ENCODE data around the gene CDC42BPA.

The CDC42BPA gene

DNA sequence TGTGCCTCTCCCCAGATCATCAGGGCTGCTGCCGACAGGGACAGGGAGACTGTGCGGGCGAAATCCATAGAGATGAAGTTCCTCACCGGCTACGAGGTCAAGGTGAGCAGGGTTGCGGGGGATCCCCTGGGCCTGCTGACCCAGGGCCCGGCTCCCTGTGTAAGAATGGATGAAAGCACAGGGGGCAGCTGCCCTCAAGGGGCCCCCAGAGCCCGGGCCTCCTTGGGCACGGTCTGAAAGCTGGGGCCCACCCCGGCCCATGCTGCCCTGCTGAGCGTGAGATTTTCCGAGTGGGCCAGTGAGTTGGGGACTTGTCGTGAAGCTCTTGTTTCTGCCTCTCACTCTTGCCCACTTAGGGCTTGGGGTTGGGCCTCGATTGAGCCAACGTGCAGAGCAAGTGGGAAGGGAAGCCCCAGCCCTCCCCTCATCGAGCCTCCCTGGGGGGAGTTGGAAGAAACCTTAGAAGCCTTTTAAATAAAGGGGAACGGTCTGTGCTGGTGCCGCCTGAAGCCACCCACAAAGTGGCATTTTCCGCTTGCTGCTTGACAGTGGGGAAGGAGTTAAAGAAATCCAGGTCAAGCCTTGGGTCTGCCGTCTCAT lies 333.0 kb downstream of the CDC42BPA start:
- Histone ChIP-seq H3K27me3 (ENCODE audit: control insufficient read depth, insufficient read depth, low read length, poor library complexity, severe bottlenecking) (no peaks in the 10 kb centered on the region), H3K27ac (ENCODE audit: insufficient read depth, low read depth, low read length, poor library complexity, severe bottlenecking) (no peak overlapping the region), H3K4me1 (ENCODE audit: control insufficient read depth, insufficient read depth, low read length) (peaks cover 17% of the 10 kb centered on the region), H3K9me3 (ENCODE audit: control insufficient read depth, low read length) (no peaks in the 10 kb centered on the region), H3K36me3 (ENCODE audit: control insufficient read depth, insufficient read depth, low read length) (peaks cover 3% of the 10 kb centered on the region), H3K4me3 (ENCODE audit: insufficient read depth, low read depth, low read length) (no peak overlapping the region)
- 88 to 90% methylated on average over 20 of the region's 20 CpGs for WGBS, 2 experiments

DNA sequence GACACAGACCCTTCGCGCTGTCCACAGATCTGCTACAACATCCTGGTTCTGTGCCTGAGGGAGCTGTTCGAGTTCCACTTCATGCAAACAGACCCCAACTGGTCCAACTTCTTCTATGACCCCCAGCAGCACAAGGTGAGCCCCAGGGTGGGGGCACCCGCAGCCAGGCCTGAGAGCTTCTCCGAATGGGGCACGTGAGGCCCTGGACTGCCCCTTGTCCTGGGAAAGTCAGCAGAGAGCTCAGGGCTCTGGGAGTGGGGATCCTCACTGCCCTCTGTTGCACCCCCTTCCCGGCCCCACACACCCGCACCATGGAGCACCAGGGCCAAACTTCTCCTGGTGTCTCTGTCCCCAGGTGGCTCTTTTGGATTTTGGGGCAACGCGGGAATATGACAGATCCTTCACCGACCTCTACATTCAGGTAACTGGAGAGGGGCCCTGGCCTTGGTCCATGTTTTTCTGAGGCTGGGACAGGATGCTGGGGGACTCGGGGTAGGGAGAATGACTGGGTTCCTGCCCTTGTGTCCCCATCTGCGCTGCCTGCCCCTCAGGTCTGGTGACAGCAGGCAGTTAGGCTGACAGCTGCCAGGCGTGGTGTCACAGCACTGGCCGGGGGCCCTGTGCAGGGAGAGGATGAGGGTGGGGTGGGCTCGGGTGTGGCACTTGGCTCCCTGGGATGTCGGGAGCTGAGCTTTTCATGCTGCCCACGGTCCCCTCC lies 333.6 kb downstream of the CDC42BPA start:
- Histone ChIP-seq H3K4me1 (ENCODE audit: control insufficient read depth, insufficient read depth, low read length) (peaks cover 17% of the 10 kb centered on the region), H3K27ac (ENCODE audit: insufficient read depth, low read depth, low read length, poor library complexity, severe bottlenecking) (no peak overlapping the region), H3K9me3 (ENCODE audit: control insufficient read depth, low read length) (no peaks in the 10 kb centered on the region), H3K36me3 (ENCODE audit: control insufficient read depth, insufficient read depth, low read length) (peaks cover 3% of the 10 kb centered on the region), H3K4me3 (ENCODE audit: insufficient read depth, low read depth, low read length) (no peak overlapping the region), H3K27me3 (ENCODE audit: control insufficient read depth, insufficient read depth, low read length, poor library complexity, severe bottlenecking) (no peaks in the 10 kb centered on the region)
- WGBS, 2 experiments = 92 to 94% methylated on average over 18 of the region's 18 CpGs

DNA sequence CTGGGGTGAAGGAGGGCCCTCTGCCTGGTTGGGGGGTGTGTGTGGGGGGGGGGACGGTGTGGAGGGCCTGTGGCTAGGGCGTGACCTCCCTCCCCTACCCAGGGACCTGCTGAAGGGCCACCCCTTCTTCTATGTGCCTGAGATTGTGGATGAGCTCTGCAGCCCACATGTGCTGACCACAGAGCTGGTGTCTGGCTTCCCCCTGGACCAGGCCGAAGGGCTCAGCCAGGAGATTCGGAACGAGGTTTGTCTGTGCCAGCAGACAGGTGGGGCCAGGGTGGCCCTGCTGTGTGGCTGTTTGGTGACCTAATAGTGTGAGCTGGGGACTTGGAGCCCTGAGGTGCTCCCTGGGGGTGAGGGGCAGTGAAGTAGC lies 334.3 kb downstream of the CDC42BPA start:
- Histone ChIP-seq H3K27me3 (ENCODE audit: control insufficient read depth, insufficient read depth, low read length, poor library complexity, severe bottlenecking) (no peaks in the 10 kb centered on the region), H3K4me3 (ENCODE audit: insufficient read depth, low read depth, low read length) (no peak overlapping the region), H3K4me1 (ENCODE audit: control insufficient read depth, insufficient read depth, low read length) (peaks cover 17% of the 10 kb centered on the region), H3K9me3 (ENCODE audit: control insufficient read depth, low read length) (no peaks in the 10 kb centered on the region), H3K27ac (ENCODE audit: insufficient read depth, low read depth, low read length, poor library complexity, severe bottlenecking) (no peak overlapping the region), H3K36me3 (ENCODE audit: control insufficient read depth, insufficient read depth, low read length) (peaks cover 3% of the 10 kb centered on the region)
- WGBS, 2 experiments = 94% methylated on average over 5 of the region's 5 CpGs

DNA sequence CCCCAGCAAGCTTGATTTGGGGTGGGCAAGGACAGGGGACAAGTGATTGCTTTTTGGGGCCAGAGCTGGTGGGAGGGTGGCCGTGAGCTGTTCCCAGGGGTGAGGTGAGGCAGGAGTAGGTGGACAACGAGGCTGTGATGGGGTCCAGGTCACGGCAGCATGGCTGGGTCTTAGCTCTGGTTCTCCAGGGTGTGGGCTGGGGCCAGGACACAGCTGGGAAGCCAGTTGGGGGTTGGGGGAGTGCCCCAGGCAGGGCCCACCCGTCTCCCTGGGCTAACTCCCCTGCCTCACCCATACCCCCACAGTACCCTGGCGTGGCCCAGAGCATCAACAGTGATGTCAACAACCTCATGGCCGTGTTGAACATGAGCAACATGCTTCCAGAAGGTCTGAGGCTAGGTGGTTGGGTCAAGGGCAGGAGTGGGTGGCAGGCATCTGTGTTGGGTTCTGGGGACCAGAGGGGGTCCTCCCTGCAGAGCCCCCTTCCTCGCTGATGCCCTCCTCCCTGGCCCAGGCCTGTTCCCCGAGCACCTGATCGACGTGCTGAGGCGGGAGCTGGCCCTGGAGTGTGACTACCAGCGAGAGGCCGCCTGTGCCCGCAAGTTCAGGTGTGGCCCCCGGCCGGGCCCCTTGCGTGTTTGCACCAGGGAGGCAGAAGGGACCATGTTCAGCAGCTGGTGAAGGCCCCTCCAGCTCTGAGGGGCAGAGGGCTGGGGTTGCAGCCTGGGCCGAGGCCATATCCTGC lies 334.9 kb downstream of the CDC42BPA start:
- no peak overlapping the region for H3K4me3 ChIP-seq (ENCODE audit: insufficient read depth, low read depth, low read length)
- H3K9me3 ChIP-seq (ENCODE audit: control insufficient read depth, low read length) = no peaks in the 10 kb centered on the region
- WGBS, 2 experiments = 93 to 96% methylated on average over 18 of the region's 18 CpGs
- H3K4me1 ChIP-seq (ENCODE audit: control insufficient read depth, insufficient read depth, low read length) = peaks cover 12% of the 10 kb centered on the region
- no peaks in the 10 kb centered on the region for H3K27me3 ChIP-seq (ENCODE audit: control insufficient read depth, insufficient read depth, low read length, poor library complexity, severe bottlenecking)
- peaks cover 3% of the 10 kb centered on the region for H3K36me3 ChIP-seq (ENCODE audit: control insufficient read depth, insufficient read depth, low read length)
- no peak overlapping the region for H3K27ac ChIP-seq (ENCODE audit: insufficient read depth, low read depth, low read length, poor library complexity, severe bottlenecking)

DNA sequence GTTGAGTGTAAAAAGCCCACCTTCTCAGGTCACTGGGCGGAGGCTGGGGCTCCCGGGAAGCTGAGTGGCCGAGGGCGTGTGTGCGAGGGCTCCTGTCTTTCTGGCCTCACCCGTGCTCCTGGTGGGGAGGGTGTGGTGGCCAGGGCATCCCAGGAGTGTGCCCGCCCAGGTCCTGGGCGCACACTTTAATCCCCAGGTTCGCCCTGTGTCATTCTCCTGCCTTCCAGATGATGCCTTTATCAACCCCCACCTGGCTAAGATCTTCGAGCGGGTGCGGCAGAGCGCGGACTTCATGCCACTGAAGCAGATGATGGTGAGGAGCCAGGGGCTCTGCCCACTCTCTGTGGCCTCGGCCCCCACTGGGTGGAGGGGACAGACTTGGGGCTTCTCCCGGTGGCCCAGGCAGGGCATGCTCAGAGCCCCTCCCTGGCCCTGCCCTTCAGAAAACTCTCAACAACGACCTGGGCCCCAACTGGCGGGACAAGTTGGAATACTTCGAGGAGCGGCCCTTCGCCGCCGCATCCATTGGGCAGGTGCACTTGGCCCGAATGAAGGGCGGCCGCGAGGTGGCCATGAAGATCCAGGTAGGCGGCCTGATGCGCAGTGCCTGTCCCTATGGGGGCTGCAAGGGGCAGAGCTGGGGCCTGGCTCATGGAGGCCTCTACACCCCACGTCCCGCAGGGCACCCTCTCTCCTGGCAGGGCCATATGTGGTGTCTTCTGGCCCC lies 335.7 kb downstream of the CDC42BPA start:
- Histone ChIP-seq H3K4me1 (ENCODE audit: control insufficient read depth, insufficient read depth, low read length) (peaks cover 4% of the 10 kb centered on the region), H3K27ac (ENCODE audit: insufficient read depth, low read depth, low read length, poor library complexity, severe bottlenecking) (no peak overlapping the region), H3K27me3 (ENCODE audit: control insufficient read depth, insufficient read depth, low read length, poor library complexity, severe bottlenecking) (no peaks in the 10 kb centered on the region), H3K4me3 (ENCODE audit: insufficient read depth, low read depth, low read length) (no peak overlapping the region), H3K9me3 (ENCODE audit: control insufficient read depth, low read length) (no peaks in the 10 kb centered on the region), H3K36me3 (ENCODE audit: control insufficient read depth, insufficient read depth, low read length) (peaks cover 3% of the 10 kb centered on the region)
- WGBS, 2 experiments = 96% methylated on average over 31 of the region's 31 CpGs

DNA sequence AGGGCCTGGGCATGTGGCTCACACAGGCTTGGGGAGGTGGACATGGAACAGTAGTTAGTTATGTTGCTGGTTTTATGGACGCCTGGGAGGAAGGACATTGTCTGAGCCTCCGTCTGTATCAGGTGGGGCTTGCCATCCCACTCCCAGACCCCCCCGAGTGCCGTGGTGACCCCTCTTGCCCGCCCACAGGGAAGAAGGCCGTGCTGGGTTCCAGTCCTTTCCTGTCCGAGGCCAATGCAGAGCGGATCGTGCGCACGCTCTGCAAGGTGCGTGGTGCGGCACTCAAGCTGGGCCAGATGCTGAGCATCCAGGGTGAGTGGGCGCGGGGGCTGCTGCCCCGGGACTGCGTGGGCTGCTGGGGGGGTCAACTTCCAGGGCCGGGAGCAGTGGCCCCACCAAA lies 336.5 kb downstream of the CDC42BPA start:
- Histone ChIP-seq H3K9me3 (ENCODE audit: control insufficient read depth, low read length) (no peaks in the 10 kb centered on the region), H3K36me3 (ENCODE audit: control insufficient read depth, insufficient read depth, low read length) (peaks cover 3% of the 10 kb centered on the region), H3K4me3 (ENCODE audit: insufficient read depth, low read depth, low read length) (no peak overlapping the region), H3K4me1 (ENCODE audit: control insufficient read depth, insufficient read depth, low read length) (peaks cover 4% of the 10 kb centered on the region), H3K27me3 (ENCODE audit: control insufficient read depth, insufficient read depth, low read length, poor library complexity, severe bottlenecking) (no peaks in the 10 kb centered on the region), H3K27ac (ENCODE audit: insufficient read depth, low read depth, low read length, poor library complexity, severe bottlenecking) (no peak overlapping the region)
- 94 to 96% methylated on average over 18 of the region's 18 CpGs for WGBS, 2 experiments

DNA sequence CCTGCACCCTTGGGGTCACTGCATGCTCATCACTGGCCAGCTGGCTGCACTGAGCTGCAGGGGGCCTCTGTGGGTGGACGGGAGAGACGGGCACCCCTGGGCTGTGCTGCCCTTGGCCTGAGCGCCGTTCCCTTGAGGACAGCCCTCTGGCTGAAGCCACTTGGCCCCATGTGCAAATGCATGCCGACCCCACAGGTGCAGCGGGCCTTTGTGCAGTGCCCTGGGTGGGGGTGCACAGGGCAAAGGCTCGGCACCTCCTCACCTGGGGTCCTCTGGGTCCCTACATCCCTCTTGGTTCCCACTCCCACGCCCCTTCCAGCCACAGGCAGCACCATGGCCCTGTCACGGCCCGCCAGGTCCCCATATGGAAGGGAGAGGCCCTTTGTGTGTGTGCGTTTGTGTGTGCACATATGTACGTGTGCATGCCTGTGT lies 336.9 kb downstream of the CDC42BPA start:
- Histone ChIP-seq H3K4me1 (ENCODE audit: control insufficient read depth, insufficient read depth, low read length) (peaks cover 4% of the 10 kb centered on the region), H3K4me3 (ENCODE audit: insufficient read depth, low read depth, low read length) (no peak overlapping the region), H3K27me3 (ENCODE audit: control insufficient read depth, insufficient read depth, low read length, poor library complexity, severe bottlenecking) (no peaks in the 10 kb centered on the region), H3K36me3 (ENCODE audit: control insufficient read depth, insufficient read depth, low read length) (no peaks in the 10 kb centered on the region), H3K27ac (ENCODE audit: insufficient read depth, low read depth, low read length, poor library complexity, severe bottlenecking) (no peak overlapping the region), H3K9me3 (ENCODE audit: control insufficient read depth, low read length) (no peaks in the 10 kb centered on the region)
- 92 to 93% methylated on average over 12 of the region's 12 CpGs for WGBS, 2 experiments

DNA sequence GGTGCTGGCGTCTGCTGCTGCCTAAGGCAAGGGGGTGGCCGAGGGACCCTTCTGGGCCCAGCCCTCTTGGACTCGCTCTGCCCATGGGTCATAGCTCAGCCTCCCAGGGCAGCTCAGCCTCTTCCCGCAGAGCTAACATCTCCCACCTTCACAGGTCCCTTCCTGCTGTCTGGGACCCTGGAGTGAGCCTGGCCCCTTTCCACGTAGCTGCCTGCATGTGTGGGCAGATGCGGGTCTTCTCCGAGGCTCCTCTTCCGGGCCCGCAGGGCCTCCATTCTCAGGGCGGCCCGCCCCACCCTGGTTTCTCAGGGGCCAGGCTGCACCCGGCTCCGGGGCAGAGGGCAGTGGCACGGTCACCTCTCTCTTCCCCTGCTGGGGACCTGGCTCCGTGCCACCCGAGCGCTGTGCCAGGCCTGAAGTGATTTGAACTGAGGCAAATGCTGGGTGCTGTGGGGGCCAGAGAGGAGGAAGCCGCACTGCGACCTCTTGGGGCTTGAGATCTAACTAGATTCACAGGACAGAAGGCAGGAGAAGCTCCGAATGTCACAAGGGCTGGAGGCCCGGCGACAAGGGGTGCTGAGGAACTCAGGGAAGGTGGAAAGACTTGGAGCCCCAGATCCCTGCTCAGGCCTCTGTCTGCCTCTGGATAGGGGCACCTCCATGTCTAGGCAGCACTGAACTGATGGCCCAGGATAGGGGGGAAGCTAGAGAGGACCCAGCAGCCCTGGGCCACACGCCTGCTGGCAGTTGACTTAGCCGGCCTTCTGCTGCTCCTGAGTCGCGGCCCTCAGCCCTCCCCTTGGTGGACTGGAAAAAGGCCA lies 337.5 kb downstream of the CDC42BPA start:
- WGBS, 2 experiments = 94 to 95% methylated on average over 26 of the region's 26 CpGs
- H3K27me3 ChIP-seq (ENCODE audit: control insufficient read depth, insufficient read depth, low read length, poor library complexity, severe bottlenecking) = no peaks in the 10 kb centered on the region
- H3K27ac ChIP-seq (ENCODE audit: insufficient read depth, low read depth, low read length, poor library complexity, severe bottlenecking) = no peak overlapping the region
- no peak overlapping the region for H3K4me3 ChIP-seq (ENCODE audit: insufficient read depth, low read depth, low read length)
- H3K9me3 ChIP-seq (ENCODE audit: control insufficient read depth, low read length) = no peaks in the 10 kb centered on the region
- H3K36me3 ChIP-seq (ENCODE audit: control insufficient read depth, insufficient read depth, low read length) = no peaks in the 10 kb centered on the region
- H3K4me1 ChIP-seq (ENCODE audit: control insufficient read depth, insufficient read depth, low read length) = peaks cover 6% of the 10 kb centered on the region

DNA sequence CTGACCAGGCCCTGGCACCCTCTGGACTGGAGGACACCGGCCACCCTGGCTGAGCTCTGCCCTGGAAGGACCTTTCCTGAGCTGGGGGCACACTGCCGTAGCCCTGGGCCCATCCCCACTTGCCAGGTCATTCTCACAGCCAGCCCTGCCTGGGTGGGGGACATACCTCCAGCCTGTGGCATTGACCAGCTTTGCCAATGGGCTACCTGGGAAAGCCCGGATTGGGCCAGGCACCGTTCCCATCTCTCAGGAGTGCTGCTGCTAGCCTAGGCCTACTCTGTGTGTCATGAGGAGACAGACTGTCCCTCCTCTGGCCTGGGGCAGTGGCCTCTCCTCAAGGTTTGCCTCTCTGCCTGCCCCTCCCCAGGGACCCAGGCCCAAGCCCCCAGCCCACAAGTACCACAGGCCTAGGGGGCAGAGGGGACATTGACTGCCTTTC lies 338.2 kb downstream of the CDC42BPA start:
- Histone ChIP-seq H3K36me3 (ENCODE audit: control insufficient read depth, insufficient read depth, low read length) (no peaks in the 10 kb centered on the region), H3K27ac (ENCODE audit: insufficient read depth, low read depth, low read length, poor library complexity, severe bottlenecking) (no peak overlapping the region), H3K9me3 (ENCODE audit: control insufficient read depth, low read length) (no peaks in the 10 kb centered on the region), H3K27me3 (ENCODE audit: control insufficient read depth, insufficient read depth, low read length, poor library complexity, severe bottlenecking) (no peaks in the 10 kb centered on the region), H3K4me3 (ENCODE audit: insufficient read depth, low read depth, low read length) (no peak overlapping the region), H3K4me1 (ENCODE audit: control insufficient read depth, insufficient read depth, low read length) (peaks cover 10% of the 10 kb centered on the region)
- WGBS, 2 experiments = 93% methylated on average over 4 of the region's 4 CpGs
